H1 (cell line): ENCODE data around the gene HOATZ. TPM values are rescaled to one million over a fixed set of nuclear protein-coding genes. Genes with fewer than 3 reads are reported as not detected.

Experiments used
- CBX8 ChIP-seq: fragments of 300-800, 300-1000 bp; sonication (generic); IDR thresholded peaks from 2 replicates; pipeline ENCODE4 v1.7.1; 2016; ENCODE audit warnings: low read depth, low read length, borderline replicate concordance
- CHD7 ChIP-seq: fragments of 300-600 bp; sonication (generic); IDR thresholded peaks from 2 replicates; pipeline ENCODE4 v1.7.1; 2012; ENCODE audit warnings: low read length, moderate library complexity, mild to moderate bottlenecking, inconsistent platforms; ENCODE audit not compliant: insufficient replicate concordance
- CREB1 ChIP-seq: IDR thresholded peaks from 2 replicates; pipeline ENCODE4 v1.6.1; 2012; ENCODE audit warnings: inconsistent platforms
- GTF2F1 ChIP-seq: IDR thresholded peaks from 2 replicates; pipeline ENCODE4 v1.6.1; 2012; ENCODE audit warnings: low read depth, low read length, improper control_type of control experiment, borderline replicate concordance
- RBBP5 ChIP-seq: IDR thresholded peaks from 2 replicates; pipeline ENCODE4 v1.7.1; 2012; ENCODE audit warnings: low read depth, mild to moderate bottlenecking, inconsistent platforms, low read length, moderate library complexity, borderline replicate concordance
- SRF ChIP-seq: IDR thresholded peaks from 2 replicates; pipeline ENCODE4 v1.6.1; 2011; ENCODE audit warnings: mild to moderate bottlenecking, low read depth, low read length, moderate library complexity
- USF2 ChIP-seq: IDR thresholded peaks from 2 replicates; pipeline ENCODE4 v1.6.1; 2011; ENCODE audit warnings: low read length, improper control_type of control experiment
- polyA plus RNA-seq, 7 experiments: library from polyadenylated mRNA; depleted of rRNA in 3 of 7; stranded (reverse) in 5 of 7; unstranded in 2 of 7; fragments of >200 nt in 5 of 7; fragments of 200-250 nt in 2 of 7; gene quantifications; 1 replicate in 5 of 7; 2 replicates in 1 of 7; 4 replicates in 1 of 7; pipeline versions ENCODE4 v1.2.1 to v1.2.3, GENCODE V29; 2011 to 2013; ENCODE audit warnings: missing spikeins in 2 of 7, mixed read lengths in 2 of 7
- total RNA-seq: library from RNA; stranded (reverse); fragmentation: NEBNext Ultra II Directional; extraction: Animal tissue kit (Norgen Biotek cat#: 25700); gene quantifications from 2 replicates; pipeline ENCODE4 v1.2.1, GENCODE V29; 2021

The HOATZ gene
- total and polyA plus RNA-seq, 2 of the 8 experiments (the other 6 are each of a cell fraction or from before 2014, with no cell fraction given) = not detected

GRCh38 chr11:111477898-111478297 lies 36.7 kb upstream of the HOATZ start (continued):
- TF ChIP-seq SRF (no peak), CREB1 (no peak), CBX8 (no peak), RBBP5 (no peak), CHD7 (no peak), USF2 (no peak), GTF2F1 (no peak)
